ENCODE data around the gene SMPD1.

SMPD1 gene

DNA sequence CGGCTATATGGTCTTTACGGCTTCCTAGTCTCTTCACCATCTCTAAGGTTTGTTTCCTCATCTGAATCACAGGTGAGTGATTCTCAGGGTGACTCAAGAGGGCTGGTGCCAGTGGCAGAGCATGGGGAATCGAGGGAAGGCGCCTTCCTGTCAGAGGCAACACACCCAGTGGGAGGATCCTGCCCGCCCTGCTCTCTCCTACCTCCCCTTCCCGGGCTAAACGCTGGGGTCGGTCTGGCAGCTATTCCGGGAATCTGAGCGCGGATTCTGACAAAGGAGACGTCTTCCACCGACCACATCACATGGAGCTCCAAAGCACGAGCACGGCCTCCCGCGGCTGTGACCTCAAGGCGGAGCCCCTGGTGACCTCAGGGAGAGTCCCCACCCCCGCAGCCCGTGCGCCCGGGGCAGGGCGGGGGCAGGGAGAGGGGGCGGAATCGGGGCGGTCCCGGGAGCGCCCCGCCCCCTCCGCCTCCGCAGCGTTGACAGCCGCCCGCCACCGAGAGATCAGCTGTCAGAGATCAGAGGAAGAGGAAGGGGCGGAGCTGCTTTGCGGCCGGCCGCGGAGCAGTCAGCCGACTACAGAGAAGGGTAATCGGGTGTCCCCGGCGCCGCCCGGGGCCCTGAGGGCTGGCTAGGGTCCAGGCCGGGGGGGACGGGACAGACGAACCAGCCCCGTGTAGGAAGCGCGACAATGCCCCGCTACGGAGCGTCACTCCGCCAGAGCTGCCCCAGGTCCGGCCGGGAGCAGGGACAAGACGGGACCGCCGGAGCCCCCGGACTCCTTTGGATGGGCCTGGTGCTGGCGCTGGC lies at the start of gene SMPD1:
Gene SMPD1 (plus strand): TSS at position 570 of the 813 bp plus-strand sequence. CDS start 125 bp downstream, at position 695.
- DNase-seq (ENCODE audit: low read depth in 3 of 3): peak; percentile 83 to 92 (median 86)

DNA sequence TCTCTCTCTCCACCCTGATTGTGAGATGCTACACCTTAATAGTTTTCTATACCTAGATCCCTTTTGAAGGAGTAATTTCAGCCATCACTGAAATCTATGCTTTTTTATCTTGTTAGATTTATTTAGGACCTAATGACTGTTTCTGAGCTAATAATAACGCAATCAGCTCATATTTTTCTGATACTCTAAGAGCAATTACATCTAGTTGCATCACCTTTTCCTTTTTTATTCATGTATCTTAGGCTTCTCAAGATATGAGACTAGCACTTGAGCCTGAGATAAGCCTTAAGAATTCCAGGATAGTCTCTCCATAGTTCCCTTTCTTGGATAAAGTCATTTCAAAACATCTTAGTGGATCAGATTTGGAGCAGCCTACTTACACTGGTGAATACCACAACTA lies 44.9 kb upstream of the SMPD1 start:
- DNase-seq (ENCODE audit: low read depth in 3 of 3): no peak

DNA sequence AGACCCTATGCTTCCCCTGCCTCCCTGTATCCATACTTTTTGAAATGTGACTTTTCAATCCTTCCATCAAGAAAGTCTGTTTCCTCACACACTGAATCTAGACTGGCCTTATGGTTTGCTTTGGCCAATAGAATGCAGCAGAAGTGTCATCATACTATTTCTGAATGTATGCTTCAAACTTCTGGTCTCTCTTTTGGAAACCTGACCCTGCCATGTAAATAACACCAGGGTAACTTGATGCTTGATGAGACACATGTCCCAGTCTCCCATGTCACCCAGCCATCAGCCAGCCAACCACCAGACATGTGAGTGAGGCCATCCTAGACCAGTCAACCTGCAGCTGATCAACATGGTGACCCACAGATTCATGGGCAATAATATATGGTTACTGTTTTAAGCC lies 40.2 kb upstream of the SMPD1 start:
- no peak for DNase-seq (ENCODE audit: low read depth in 3 of 3)

- no peak for DNase-seq (ENCODE audit: low read depth in 3 of 3)
These were observed 39.8 kb upstream of the SMPD1 start for GRCh38 chr11:6350486-6350885.

DNA sequence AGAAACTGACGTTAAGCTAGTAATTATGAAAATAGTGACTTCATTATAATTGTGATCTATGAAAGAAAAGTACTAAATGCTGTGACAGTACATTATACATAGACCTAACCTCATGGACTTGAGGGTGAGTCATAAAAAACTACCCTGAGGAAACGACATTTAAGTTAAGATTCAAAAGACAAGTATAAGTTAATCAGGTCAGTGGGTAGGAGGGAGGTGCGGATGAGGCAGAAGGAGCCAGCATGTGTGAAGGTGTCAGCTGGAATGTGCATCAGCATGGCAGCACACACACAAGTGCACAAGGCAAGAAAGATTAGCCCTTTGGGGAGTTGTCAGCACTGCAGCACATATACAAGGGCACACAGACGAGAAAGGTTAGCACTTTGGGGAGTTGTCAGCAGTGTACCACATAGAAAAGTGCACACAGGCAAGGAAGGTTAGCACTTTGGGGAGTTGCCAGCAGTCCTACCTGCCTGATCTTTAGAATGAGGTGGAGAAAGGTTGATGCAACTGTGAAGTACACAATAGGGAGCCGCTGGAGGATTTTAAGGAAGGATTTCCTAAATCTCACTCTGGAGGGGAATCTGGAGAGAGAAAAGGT lies 38.4 kb upstream of the SMPD1 start:
- DNase-seq (ENCODE audit: low read depth in 3 of 3): peak in 1 of 3 experiments; percentile 30

GRCh38 chr11:6353367-6353987 lies 36.8 kb upstream of the SMPD1 start:
- peak; percentile 22 to 43 (median 43) for DNase-seq (ENCODE audit: low read depth in 3 of 3)

GRCh38 chr11:6354651-6355485 lies 35.4 kb upstream of the SMPD1 start:
- DNase-seq (ENCODE audit: low read depth in 3 of 3): no peak

GRCh38 chr11:6356503-6357055 lies 33.7 kb upstream of the SMPD1 start:
- DNase-seq (ENCODE audit: low read depth in 3 of 3): no peak

GRCh38 chr11:6357222-6357621 lies 33.1 kb upstream of the SMPD1 start:
- DNase-seq (ENCODE audit: low read depth in 3 of 3): peak; percentile 5 to 49 (median 25)

GRCh38 chr11:6360183-6360582 lies 30.1 kb upstream of the SMPD1 start:
- DNase-seq (ENCODE audit: low read depth in 3 of 3): no peak

GRCh38 chr11:6362185-6362872 lies 27.9 kb upstream of the SMPD1 start:
- no peak for DNase-seq (ENCODE audit: low read depth in 3 of 3)

DNA sequence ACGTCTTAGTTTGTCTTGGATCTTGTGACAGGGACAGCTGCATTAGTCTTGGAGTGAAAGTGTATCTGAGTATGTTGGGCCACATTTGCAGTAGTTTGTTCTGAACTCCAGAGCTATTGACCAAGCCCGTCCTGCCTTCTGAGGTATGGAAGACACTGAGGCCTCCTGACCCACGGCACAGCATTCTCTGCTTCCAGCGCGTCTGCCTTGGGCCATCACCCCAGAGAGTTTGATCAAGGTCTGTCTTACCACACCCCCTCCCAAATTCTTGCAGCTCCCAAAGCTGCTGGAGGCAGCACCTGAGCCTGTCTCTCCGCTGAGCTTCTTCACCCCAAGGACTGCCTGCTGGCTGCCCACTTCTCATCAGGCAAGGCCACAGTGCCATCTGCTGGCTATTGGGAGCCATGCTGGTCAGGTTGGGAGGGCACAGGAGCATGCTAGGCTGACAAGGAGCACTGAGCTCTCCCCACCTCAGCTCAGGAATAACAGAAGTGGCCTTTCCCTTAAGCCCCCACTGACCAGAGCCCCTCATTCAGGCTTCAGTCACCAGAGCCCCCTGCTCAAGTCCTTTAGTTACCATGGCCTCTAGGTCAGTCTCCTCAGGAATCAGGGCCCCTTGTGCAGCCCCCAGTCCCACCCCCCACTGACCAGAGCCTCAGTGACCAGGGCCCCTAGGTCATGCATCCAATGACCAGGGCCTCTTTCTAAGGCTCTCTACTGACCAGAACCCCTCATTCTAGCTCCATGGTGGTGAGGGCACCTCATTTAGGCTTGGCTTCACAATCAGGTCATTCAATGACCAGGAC lies 27.2 kb upstream of the SMPD1 start:
- DNase-seq (ENCODE audit: low read depth in 3 of 3): peak; percentile 37 to 74 (median 45)

GRCh38 chr11:6365659-6366058 lies 24.6 kb upstream of the SMPD1 start:
- no peak for DNase-seq (ENCODE audit: low read depth in 3 of 3)

GRCh38 chr11:6371825-6372224 lies 18.4 kb upstream of the SMPD1 start:
- DNase-seq (ENCODE audit: low read depth in 3 of 3): no peak

GRCh38 chr11:6377902-6378639 lies 12.2 kb upstream of the SMPD1 start:
- DNase-seq (ENCODE audit: low read depth in 3 of 3): no peak

- no peak for DNase-seq (ENCODE audit: low read depth in 3 of 3)
These were observed 11.7 kb upstream of the SMPD1 start for GRCh38 chr11:6378640-6378989.

DNA sequence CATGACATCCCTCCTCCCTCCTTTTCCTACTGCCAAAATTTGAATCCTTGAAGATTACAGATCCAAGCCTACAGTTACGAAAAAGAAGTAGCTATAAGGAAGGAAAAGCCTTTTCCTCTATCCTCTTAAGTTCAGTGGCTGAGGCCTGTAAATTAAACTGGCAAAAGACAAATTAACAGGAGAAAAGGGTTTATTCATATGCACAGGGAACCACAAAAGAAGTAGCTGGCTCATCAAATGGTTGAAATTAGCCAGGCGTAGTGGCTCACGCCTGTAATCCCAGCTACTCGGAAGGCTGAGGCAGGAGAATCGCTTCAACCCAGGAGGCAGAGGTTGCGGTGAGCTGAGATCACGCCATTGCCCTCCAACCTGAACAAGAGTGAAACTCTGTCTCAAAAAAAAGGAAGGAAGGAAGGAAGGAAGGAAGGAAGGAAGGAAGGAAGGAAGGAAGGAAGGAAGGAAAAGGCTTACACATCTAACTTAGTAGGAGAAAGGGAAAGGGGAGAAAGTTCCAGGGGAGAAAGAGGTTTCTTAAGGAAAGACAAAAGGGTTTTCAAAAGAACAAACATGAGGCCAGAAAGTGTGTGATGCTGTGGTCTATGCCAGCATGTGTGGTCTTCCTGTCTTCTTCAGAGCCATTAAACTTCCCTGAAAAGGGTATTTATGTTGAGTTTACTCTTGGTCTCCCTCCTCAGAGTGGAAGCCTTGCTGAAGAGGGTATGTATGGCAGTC lies 5.1 kb upstream of the SMPD1 start:
- no peak for DNase-seq (ENCODE audit: low read depth in 3 of 3)

DNA sequence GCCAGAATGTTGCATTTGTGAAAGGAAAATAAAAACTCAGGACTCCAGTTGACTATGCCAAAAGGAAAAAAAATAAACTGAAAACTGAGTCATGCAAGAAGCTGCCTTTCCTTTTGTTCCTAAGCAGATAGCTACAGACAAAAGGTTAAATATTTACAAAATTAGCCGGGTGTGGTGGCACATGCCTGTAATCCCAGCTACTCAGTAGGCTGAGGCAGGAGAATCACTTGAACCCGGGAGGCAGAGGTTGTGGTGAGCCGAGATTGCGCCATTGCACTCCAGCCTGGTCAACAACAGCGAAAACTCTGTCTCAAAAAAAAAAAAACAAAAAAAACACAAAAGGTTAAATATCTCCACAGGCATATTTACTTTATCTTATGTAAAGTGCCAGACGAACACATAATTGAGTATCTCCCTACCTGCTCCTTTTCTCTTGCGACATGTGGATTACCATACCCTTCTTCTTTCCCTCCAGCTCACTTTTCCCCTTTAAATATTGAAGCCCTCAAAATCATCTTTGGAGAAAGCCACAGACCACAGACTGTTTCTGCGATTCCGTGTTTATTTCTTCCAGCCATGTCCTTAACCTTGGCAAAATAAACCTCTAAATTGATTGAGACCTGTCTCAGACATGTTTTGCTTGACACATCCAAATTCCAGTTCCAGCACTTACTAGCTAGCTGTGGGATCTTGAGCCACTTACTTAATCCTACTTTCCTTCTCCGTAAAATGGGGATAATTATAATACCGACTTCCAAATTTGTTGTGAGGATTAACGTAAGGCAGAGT lies 2.3 kb upstream of the SMPD1 start:
- no peak for DNase-seq (ENCODE audit: low read depth in 3 of 3)
